ENCODE measurements around the gene SCEL.

SCEL gene

DNA sequence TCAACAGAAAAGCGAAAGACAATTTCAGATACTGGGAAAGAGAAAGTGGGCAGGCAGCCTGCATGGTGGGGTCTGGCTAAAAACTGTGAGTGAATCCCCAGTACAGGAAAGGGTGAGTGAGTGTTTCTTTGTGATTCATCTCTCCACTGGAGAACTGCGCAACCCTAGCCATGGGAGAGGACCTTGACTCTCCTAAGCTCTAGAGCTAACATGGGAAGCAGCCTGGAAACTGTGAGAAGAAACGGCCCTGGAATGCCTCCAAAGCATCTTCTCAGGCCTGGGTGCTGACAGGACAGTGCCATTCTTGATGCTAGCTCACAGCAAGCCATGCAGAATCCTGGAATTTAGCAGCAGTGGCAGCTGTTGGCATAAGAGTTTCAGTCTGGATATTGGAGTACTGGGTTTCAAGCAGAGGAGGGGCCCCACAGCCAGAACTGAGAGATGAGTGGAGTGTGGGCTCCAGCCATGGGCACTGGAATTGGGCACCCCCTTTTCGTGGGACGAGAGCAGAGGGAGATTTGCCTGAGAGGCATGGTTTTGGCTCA, 143.3 kb downstream of the SCEL start:
- H3K23ac ChIP-seq (ENCODE audit: low read length in 2 of 2): no peak overlapping the region
- DNase-seq: no peak
- H3K9me3 ChIP-seq (ENCODE audit: control insufficient read depth, low read length): no peaks in the 10 kb centered on the region
- no peak overlapping the region for H3K4ac ChIP-seq (ENCODE audit: low read depth in 1 of 2, low read length in 2 of 2)
- H3K27ac ChIP-seq (ENCODE audit: low read length, poor library complexity, severe bottlenecking): no peak overlapping the region
- no peak overlapping the region for H2BK120ac ChIP-seq (ENCODE audit: low read depth, low read length)
- no peak overlapping the region for H2BK15ac ChIP-seq (ENCODE audit: low read depth, poor library complexity, severe bottlenecking)
- no peak overlapping the region for H3K18ac ChIP-seq (ENCODE audit: low read depth in 1 of 2, low read length in 2 of 2)
- no peaks in the 10 kb centered on the region for H3K36me3 ChIP-seq (ENCODE audit: control insufficient read depth in 1 of 2, insufficient read depth in 2 of 2, low read depth in 1 of 2, low read length in 2 of 2)
- no peak overlapping the region for H2BK12ac ChIP-seq (ENCODE audit: low read length in 2 of 2)
- no peak overlapping the region for H3K14ac ChIP-seq (ENCODE audit: low read length in 2 of 2)
- H2AK5ac ChIP-seq (ENCODE audit: low read length, severe bottlenecking): no peak overlapping the region
- no peak overlapping the region for H2AFZ ChIP-seq (ENCODE audit: low read depth, low read length)
- no peak overlapping the region for H4K8ac ChIP-seq (ENCODE audit: low read length)
- H3K4me2 ChIP-seq (ENCODE audit: low read length, poor library complexity, severe bottlenecking): no peak overlapping the region
- no peak overlapping the region for H2BK5ac ChIP-seq (ENCODE audit: low read depth, low read length, poor library complexity, severe bottlenecking)
- H3K79me1 ChIP-seq (replicated peaks; ENCODE audit: low read length, poor library complexity, severe bottlenecking): no peaks in the 10 kb centered on the region
- no peak overlapping the region for H4K91ac ChIP-seq (ENCODE audit: low read length)
- H3K9ac ChIP-seq (ENCODE audit: low read length): no peak overlapping the region
- no peaks in the 10 kb centered on the region for H3K27me3 ChIP-seq (ENCODE audit: control insufficient read depth in 1 of 2, insufficient read depth in 1 of 2, low read length in 2 of 2)
- 63% methylated on average over 5 of the region's 5 CpGs for WGBS
- H3K4me3 ChIP-seq (ENCODE audit: insufficient read depth in 1 of 2, low read depth in 1 of 2, low read length in 2 of 2): no peak overlapping the region
- no peaks in the 10 kb centered on the region for H3K4me1 ChIP-seq (ENCODE audit: control insufficient read depth, insufficient read depth, low read depth, low read length)

DNA sequence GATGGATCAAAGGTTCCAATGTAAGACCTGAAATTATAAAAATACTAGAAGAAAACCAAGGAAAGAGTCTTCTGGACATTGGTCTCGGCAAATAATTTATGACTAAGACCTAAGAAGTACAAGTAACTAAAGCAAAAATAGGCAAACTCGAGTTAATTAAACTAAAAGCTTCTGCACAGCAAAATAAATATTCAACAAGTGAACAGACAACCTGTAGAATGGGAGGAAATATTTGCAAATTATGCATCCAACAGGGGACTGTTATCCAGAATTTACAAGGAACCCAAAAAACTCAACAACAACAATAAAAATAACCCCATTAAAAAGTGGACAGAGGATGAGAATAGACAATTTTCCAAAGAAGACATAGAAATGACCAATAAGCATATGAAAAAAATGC, 152.3 kb downstream of the SCEL start:
- H3K27ac ChIP-seq (ENCODE audit: low read length, poor library complexity, severe bottlenecking): no peak overlapping the region
- H3K79me1 ChIP-seq (replicated peaks; ENCODE audit: low read length, poor library complexity, severe bottlenecking): no peaks in the 10 kb centered on the region
- H3K9ac ChIP-seq (ENCODE audit: low read length): no peak overlapping the region
- H3K27me3 ChIP-seq (ENCODE audit: control insufficient read depth in 1 of 2, insufficient read depth in 1 of 2, low read length in 2 of 2): no peaks in the 10 kb centered on the region
- H3K4ac ChIP-seq (ENCODE audit: low read depth in 1 of 2, low read length in 2 of 2): no peak overlapping the region
- H2AFZ ChIP-seq (ENCODE audit: low read depth, low read length): no peak overlapping the region
- no peak overlapping the region for H3K4me2 ChIP-seq (ENCODE audit: low read length, poor library complexity, severe bottlenecking)
- H3K18ac ChIP-seq (ENCODE audit: low read depth in 1 of 2, low read length in 2 of 2): no peak overlapping the region
- H3K4me1 ChIP-seq (ENCODE audit: control insufficient read depth, insufficient read depth, low read depth, low read length): no peaks in the 10 kb centered on the region
- no peak overlapping the region for H3K4me3 ChIP-seq (ENCODE audit: insufficient read depth in 1 of 2, low read depth in 1 of 2, low read length in 2 of 2)
- no peak overlapping the region for H2BK5ac ChIP-seq (ENCODE audit: low read depth, low read length, poor library complexity, severe bottlenecking)
- WGBS: no CpG with 5 or more reads among the region's 2 CpGs
- H2BK12ac ChIP-seq (ENCODE audit: low read length in 2 of 2): no peak overlapping the region
- H2BK15ac ChIP-seq (ENCODE audit: low read depth, poor library complexity, severe bottlenecking): no peak overlapping the region
- no peaks in the 10 kb centered on the region for H3K9me3 ChIP-seq (ENCODE audit: control insufficient read depth, low read length)
- no peak overlapping the region for H2BK120ac ChIP-seq (ENCODE audit: low read depth, low read length)
- H4K91ac ChIP-seq (ENCODE audit: low read length): no peak overlapping the region
- no peaks in the 10 kb centered on the region for H3K36me3 ChIP-seq (ENCODE audit: control insufficient read depth in 1 of 2, insufficient read depth in 2 of 2, low read depth in 1 of 2, low read length in 2 of 2)
- no peak overlapping the region for H3K14ac ChIP-seq (ENCODE audit: low read length in 2 of 2)
- no peak overlapping the region for H2AK5ac ChIP-seq (ENCODE audit: low read length, severe bottlenecking)
- H4K8ac ChIP-seq (ENCODE audit: low read length): no peak overlapping the region
- H3K23ac ChIP-seq (ENCODE audit: low read length in 2 of 2): no peak overlapping the region
- DNase-seq: no peak

DNA sequence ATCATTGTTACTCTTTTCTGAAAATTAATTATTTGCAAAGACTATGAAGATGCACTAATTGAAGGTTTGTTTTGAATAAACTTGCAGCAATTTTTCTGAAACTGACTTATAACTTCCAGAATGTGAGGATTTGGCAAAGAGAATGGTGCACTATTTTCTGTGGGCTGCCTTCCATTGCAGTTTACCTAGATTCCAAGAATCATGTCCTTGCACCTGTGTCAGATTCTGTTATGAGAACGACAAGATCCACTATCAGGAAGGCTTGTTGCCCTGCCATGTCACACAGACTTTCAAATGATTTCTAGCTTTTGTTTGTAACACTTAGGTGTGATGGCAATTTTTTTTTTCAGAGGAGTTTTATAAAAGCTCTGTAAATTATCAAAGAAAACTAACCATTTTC, 156.4 kb downstream of the SCEL start:
- Histone ChIP-seq H2BK12ac (ENCODE audit: low read length in 2 of 2) (no peak overlapping the region), H4K91ac (ENCODE audit: low read length) (no peak overlapping the region), H2BK15ac (ENCODE audit: low read depth, poor library complexity, severe bottlenecking) (no peak overlapping the region), H3K14ac (ENCODE audit: low read length in 2 of 2) (no peak overlapping the region), H3K27ac (ENCODE audit: low read length, poor library complexity, severe bottlenecking) (no peak overlapping the region), H3K79me1 (replicated peaks; ENCODE audit: low read length, poor library complexity, severe bottlenecking) (no peaks in the 10 kb centered on the region), H4K8ac (ENCODE audit: low read length) (no peak overlapping the region), H2BK5ac (ENCODE audit: low read depth, low read length, poor library complexity, severe bottlenecking) (no peak overlapping the region), H3K9me3 (ENCODE audit: control insufficient read depth, low read length) (no peaks in the 10 kb centered on the region), H3K9ac (ENCODE audit: low read length) (no peak overlapping the region), H2AK5ac (ENCODE audit: low read length, severe bottlenecking) (no peak overlapping the region), H3K4me3 (ENCODE audit: insufficient read depth in 1 of 2, low read depth in 1 of 2, low read length in 2 of 2) (no peak overlapping the region), H3K27me3 (ENCODE audit: control insufficient read depth in 1 of 2, insufficient read depth in 1 of 2, low read length in 2 of 2) (peaks cover 14 to 17% of the 10 kb centered on the region in 2 experiments), H2AFZ (ENCODE audit: low read depth, low read length) (no peak overlapping the region), H3K4me1 (ENCODE audit: control insufficient read depth, insufficient read depth, low read depth, low read length) (no peaks in the 10 kb centered on the region), H3K18ac (ENCODE audit: low read depth in 1 of 2, low read length in 2 of 2) (no peak overlapping the region), H3K4ac (ENCODE audit: low read depth in 1 of 2, low read length in 2 of 2) (no peak overlapping the region), H2BK120ac (ENCODE audit: low read depth, low read length) (no peak overlapping the region), H3K36me3 (ENCODE audit: control insufficient read depth in 1 of 2, insufficient read depth in 2 of 2, low read depth in 1 of 2, low read length in 2 of 2) (no peaks in the 10 kb centered on the region), H3K23ac (ENCODE audit: low read length in 2 of 2) (no peak overlapping the region), H3K4me2 (ENCODE audit: low read length, poor library complexity, severe bottlenecking) (no peak overlapping the region)
- DNase-seq: no peak
- WGBS: no CpG with 5 or more reads among the region's 1 CpG

DNA sequence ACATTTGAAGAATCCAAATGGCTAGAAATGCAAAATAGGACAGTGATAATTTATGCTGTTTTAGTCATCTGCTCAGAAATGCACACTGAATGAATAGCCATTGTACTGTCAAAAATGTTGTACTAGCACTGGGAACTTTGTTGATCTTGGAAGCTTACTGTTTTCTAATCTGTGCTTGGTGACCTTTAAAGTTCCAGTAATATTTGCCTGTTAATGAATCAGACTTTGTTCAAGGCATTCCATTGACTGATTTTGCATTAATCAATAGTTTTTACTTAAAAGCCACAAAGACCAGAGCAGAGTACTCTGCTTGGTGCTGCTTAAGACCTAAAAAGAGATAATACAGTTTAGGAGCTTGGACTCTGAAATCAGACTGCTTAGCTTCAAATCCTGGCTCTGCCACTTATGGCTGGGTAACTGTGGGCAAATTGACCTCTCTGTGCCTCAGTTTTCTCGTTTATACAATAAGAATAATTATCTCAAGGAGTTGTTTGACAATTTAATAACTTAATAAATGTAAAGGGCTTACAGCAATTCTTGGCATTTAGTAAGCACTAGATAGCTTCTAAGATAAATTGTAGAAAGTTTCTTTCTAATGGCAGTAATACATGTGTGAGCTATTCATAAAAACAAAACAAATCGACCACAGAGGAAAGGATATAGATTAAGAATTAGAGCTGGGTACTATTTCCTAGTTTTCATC, 157.4 kb downstream of the SCEL start:
- no peak overlapping the region for H4K8ac ChIP-seq (ENCODE audit: low read length)
- no peak overlapping the region for H2AFZ ChIP-seq (ENCODE audit: low read depth, low read length)
- no peak overlapping the region for H3K4me2 ChIP-seq (ENCODE audit: low read length, poor library complexity, severe bottlenecking)
- no peak overlapping the region for H3K4ac ChIP-seq (ENCODE audit: low read depth in 1 of 2, low read length in 2 of 2)
- H2BK120ac ChIP-seq (ENCODE audit: low read depth, low read length): no peak overlapping the region
- no peak overlapping the region for H3K27ac ChIP-seq (ENCODE audit: low read length, poor library complexity, severe bottlenecking)
- no peak overlapping the region for H3K18ac ChIP-seq (ENCODE audit: low read depth in 1 of 2, low read length in 2 of 2)
- H3K36me3 ChIP-seq (ENCODE audit: control insufficient read depth in 1 of 2, insufficient read depth in 2 of 2, low read depth in 1 of 2, low read length in 2 of 2): no peaks in the 10 kb centered on the region
- no peak overlapping the region for H2BK12ac ChIP-seq (ENCODE audit: low read length in 2 of 2)
- no peaks in the 10 kb centered on the region for H3K9me3 ChIP-seq (ENCODE audit: control insufficient read depth, low read length)
- no peak overlapping the region for H3K9ac ChIP-seq (ENCODE audit: low read length)
- no peak overlapping the region for H4K91ac ChIP-seq (ENCODE audit: low read length)
- no peak overlapping the region for H2AK5ac ChIP-seq (ENCODE audit: low read length, severe bottlenecking)
- H3K4me1 ChIP-seq (ENCODE audit: control insufficient read depth, insufficient read depth, low read depth, low read length): peaks cover 6% of the 10 kb centered on the region
- H2BK15ac ChIP-seq (ENCODE audit: low read depth, poor library complexity, severe bottlenecking): no peak overlapping the region
- no CpG with 5 or more reads among the region's 2 CpGs for WGBS
- DNase-seq: no peak
- H3K23ac ChIP-seq (ENCODE audit: low read length in 2 of 2): no peak overlapping the region
- H3K4me3 ChIP-seq (ENCODE audit: insufficient read depth in 1 of 2, low read depth in 1 of 2, low read length in 2 of 2): no peak overlapping the region
- no peak overlapping the region for H3K14ac ChIP-seq (ENCODE audit: low read length in 2 of 2)
- peaks cover 19 to 21% of the 10 kb centered on the region in 2 experiments for H3K27me3 ChIP-seq (ENCODE audit: control insufficient read depth in 1 of 2, insufficient read depth in 1 of 2, low read length in 2 of 2)
- no peaks in the 10 kb centered on the region for H3K79me1 ChIP-seq (replicated peaks; ENCODE audit: low read length, poor library complexity, severe bottlenecking)
- H2BK5ac ChIP-seq (ENCODE audit: low read depth, low read length, poor library complexity, severe bottlenecking): no peak overlapping the region

Measured in mesenchymal stem cell (in vitro differentiated cells and primary cell).